Body of pancreas (tissue), 4 donors: ENCODE data around the gene SPATS2L.

Source experiments
- POLR2A ChIP-seq, 3 donors: fragments of 450-650 bp; IDR thresholded peaks; one replicate each; pipeline ENCODE4 v1.6.1; 2016; ENCODE audit warnings: antibody characterized with exemption in 3 of 3, mild to moderate bottlenecking in 2 of 3
- TF ChIP-seq, protein P1 (sequence below), 7 experiments: fragments of 450-650 bp in 4 of 7; fragments of 200-600 bp in 3 of 7; sonication (generic) in 3 of 7; IDR thresholded peaks; one replicate each; pipeline ENCODE4 v1.5.1; 2016 to 2019; ENCODE audit warnings: antibody characterized with exemption in 7 of 7

DNA sequence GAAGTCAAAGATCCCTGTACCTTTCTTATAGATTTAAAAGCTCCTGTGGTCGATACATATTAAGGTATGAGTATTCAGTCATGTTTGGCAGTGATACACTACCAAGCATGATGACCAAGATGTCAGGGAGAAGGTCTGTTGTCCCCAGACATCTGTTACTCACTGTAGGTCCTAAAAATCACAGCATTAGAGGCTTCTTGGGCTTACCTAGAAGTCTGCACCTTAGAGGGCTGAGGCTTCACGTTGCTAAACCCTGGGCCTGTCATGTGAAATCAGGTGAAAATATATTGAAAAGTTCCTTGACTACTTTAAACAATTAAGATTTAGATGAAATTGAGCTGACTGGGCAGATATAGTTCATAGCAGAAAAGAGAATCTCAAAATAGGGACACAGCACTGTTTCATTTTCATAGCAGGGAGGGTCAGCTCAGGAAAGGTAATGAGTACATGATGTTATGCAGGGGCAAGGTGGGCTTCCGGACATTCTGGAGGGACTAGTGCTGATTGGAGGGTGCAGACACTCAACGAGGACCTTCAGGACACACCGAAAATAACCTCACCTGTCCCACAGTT, 78.7 kb downstream of the SPATS2L start:
- TF ChIP-seq, protein P1, sequence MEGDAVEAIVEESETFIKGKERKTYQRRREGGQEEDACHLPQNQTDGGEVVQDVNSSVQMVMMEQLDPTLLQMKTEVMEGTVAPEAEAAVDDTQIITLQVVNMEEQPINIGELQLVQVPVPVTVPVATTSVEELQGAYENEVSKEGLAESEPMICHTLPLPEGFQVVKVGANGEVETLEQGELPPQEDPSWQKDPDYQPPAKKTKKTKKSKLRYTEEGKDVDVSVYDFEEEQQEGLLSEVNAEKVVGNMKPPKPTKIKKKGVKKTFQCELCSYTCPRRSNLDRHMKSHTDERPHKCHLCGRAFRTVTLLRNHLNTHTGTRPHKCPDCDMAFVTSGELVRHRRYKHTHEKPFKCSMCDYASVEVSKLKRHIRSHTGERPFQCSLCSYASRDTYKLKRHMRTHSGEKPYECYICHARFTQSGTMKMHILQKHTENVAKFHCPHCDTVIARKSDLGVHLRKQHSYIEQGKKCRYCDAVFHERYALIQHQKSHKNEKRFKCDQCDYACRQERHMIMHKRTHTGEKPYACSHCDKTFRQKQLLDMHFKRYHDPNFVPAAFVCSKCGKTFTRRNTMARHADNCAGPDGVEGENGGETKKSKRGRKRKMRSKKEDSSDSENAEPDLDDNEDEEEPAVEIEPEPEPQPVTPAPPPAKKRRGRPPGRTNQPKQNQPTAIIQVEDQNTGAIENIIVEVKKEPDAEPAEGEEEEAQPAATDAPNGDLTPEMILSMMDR (IDR thresholded peaks at IDR 0.05) = no peak
- TF ChIP-seq POLR2A (IDR thresholded peaks at IDR 0.05) = no peak
